HG03025 (cell line): Measurements from ENCODE around the gene IPO4.
"Not testable (repeated sequence)": the region's sequence is repeated elsewhere in the genome, so short reads cannot be mapped to it uniquely, and the experiment has no call there.

Source experiments
- ATAC-seq: cut with Tn5 transposase; IDR thresholded peaks from one replicate; pipeline ENCODE4 v1.9.1; 2021; ENCODE audit warnings: mild to moderate bottlenecking, moderate library complexity; ENCODE audit not compliant: unreplicated experiment, low FRiP score

The IPO4 gene, protein sequence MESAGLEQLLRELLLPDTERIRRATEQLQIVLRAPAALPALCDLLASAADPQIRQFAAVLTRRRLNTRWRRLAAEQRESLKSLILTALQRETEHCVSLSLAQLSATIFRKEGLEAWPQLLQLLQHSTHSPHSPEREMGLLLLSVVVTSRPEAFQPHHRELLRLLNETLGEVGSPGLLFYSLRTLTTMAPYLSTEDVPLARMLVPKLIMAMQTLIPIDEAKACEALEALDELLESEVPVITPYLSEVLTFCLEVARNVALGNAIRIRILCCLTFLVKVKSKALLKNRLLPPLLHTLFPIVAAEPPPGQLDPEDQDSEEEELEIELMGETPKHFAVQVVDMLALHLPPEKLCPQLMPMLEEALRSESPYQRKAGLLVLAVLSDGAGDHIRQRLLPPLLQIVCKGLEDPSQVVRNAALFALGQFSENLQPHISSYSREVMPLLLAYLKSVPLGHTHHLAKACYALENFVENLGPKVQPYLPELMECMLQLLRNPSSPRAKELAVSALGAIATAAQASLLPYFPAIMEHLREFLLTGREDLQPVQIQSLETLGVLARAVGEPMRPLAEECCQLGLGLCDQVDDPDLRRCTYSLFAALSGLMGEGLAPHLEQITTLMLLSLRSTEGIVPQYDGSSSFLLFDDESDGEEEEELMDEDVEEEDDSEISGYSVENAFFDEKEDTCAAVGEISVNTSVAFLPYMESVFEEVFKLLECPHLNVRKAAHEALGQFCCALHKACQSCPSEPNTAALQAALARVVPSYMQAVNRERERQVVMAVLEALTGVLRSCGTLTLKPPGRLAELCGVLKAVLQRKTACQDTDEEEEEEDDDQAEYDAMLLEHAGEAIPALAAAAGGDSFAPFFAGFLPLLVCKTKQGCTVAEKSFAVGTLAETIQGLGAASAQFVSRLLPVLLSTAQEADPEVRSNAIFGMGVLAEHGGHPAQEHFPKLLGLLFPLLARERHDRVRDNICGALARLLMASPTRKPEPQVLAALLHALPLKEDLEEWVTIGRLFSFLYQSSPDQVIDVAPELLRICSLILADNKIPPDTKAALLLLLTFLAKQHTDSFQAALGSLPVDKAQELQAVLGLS

DNA sequence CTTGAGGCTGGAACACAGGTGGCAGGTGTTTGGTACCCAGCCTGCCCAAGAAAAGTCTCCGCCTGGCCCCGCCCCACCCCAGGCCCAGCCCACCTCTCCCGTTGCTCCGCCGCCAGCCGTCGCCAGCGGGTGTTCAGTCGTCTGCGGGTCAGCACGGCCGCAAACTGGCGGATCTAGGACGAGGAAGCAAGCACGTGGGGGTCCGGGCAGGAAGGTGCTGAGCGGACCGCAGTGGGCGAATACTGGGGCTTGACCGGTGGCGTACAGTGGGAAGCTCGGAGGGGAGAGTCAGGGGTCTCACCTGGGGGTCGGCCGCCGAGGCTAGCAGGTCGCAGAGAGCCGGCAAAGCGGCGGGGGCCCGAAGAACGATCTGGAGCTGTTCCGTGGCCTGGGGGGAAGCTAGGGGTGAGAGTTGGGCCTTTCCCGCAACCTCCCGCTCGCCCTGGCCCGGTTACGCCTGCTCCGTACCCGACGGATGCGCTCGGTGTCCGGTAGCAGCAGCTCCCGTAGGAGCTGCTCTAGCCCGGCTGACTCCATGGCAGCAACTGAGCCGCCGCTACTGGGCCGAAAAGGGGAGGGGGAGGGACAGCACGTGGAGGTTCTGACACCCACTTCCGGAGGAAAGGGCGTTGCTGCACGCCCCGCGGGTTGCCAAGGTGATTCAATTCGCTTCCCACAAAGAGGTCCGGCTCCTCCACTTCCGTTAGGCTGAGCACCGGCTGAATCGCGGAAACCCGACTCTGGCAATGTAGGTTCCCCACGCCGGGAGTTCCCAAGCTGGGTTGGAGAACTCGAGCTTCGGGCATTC lies at the start of gene IPO4:
Gene IPO4, minus strand, starts transcription at position 566 of the 808 bp plus-strand sequence. Its CDS starts 29 bp downstream, at position 537.
- peak; percentile 82 for ATAC-seq

DNA sequence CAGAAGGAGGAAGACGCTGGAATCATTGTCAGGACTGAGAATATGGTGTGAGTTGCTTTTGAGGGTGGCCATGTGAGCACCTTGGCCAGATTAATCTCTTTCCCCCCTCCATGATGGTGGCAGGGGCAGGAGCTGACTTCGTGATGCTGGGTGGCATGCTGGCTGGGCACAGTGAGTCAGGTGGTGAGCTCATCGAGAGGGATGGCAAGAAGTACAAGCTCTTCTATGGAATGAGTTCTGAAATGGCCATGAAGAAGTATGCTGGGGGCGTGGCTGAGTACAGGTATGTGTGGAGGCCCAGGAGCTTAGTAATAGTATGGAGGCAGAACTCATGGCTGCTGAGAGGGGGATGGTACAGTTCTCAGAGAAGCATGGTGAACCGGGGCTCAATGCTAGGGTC lies 49.5 kb upstream of the IPO4 start:
- no peak for ATAC-seq

DNA sequence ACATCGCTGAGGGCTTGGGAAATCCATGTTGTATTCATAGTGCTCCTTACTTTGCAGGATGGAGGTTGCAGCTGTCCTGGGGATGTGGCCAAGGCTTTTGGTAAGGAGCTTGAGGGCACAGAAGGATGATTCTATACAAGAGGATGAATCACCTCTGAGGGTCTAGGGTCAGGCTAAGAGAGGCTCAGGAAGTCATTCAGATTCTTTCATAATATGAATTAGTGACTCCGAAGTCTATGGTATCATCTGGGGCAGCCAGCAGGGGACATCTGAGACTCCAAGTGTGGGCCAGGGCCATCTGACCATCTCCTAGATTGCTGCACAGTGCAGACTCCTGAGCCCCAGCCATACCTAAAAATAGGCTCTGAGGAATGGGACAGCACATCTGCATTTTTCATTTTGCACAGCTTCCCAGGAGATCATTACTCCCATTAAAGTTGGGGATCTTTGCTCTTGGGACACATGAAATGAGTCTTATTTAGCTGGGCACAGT lies 48.9 kb upstream of the IPO4 start:
- no peak for ATAC-seq

DNA sequence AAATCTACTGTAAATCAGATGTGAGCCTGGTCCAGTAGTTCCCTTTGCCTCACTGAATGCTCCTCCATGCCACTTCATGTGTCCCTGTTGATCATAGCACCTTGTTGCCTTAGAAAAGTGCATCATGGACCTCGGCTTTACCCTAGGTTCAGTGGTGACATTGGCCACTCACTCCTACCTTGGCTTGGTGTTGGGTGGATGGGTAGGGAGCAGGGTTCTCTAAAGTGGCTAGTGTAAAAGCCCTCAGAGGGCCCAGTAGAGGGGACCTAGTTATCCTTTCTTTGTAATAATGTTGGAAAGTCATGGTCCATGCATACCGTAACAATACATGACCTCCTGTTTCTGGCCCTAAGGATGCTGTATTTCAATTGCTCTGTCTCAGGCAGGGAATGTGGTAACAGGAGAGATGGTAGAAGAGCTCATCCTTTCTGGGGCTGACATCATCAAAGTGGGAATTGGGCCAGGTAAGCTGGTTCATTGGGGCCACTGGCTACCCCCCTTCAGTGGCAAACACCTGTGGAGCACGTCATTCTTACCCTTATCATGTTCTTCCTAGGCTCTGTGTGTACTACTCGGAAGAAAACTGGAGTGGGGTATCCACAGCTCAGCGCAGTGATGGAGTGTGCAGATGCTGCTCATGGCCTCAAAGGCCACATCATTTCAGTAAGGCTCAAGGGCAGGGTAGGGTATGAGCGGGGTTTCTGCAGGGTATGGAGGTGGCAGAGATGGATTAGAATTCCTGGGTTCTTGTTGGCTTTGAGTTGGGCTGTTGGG lies 48.3 kb upstream of the IPO4 start:
- no peak for ATAC-seq

DNA sequence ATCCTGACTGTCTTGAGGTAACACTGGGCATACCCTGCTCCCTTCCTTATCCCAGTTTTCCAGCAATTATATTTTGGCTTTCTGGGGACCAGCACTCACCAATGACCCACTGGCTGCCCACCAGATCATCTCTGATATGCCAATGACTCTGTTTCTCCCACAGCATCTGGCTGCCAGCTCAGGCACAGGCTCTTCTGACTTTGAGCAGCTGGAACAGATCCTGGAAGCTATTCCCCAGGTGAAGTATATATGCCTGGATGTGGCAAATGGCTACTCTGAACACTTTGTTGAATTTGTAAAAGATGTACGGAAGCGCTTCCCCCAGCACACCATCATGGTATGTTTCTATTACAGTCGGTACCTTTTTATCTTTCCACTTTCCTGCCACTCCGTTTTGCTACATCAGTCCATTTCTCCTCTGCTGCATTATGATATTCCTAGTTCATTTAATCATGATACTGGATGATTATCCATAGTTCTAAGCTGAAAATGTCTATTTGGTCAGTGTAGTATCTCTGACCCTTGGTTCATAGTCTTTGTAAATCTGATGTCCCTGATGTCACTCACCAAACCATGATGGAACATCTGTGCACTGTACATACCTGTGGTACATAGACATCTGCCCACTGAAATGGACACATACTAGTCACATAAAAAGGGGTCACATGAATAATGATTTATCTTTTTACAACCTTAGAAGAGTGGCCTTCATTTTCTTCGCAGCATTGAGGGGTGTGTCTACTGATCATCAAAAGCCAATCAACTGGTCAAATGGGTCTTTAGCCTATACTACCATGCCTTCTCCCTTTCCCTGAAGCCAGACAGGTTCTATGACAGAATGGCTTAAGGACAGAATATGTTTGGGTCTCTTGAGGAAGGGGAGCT lies 47.4 kb upstream of the IPO4 start:
- no peak for ATAC-seq

DNA sequence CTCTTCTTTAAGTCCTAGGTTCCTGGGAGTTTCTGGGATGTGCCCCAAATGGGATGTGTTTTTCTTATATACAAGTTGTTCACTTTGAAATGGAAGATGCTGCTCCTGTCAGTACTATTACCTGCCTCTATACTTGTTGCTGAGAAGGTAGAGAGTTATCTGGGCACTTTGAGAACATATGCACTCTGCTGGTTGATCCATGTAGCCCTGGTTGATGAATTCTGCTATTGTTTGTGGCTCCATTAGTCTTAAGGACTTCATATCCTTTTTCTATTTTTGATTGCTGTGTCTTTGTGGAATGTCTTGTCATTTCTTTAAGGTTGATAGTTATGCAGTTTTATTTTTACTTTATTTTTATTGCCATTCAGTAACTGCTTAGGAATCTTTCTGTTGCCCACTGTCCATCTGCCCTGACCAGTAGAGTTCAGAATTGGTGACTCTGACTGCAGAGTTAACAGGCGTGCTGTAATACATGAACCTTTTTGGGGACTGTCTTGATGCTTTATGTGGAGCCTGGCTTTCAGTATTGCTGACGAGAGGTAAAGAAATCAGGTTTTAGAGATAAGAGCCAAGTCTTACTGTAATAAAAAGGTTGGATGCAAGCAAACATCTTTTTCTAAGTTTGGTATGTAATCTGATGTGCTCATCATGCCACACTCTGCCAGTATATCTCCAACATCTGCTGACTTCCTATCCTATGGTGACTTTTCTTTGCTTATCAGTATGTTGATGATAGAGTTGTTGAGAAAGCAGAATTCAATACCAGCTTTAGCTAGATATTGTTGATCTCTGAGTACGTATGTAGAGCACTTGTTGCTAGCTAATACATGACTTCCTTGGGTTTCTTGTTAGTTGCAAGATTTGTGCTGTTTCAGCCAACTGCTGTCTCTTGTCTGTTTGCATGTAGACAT lies 45.7 kb upstream of the IPO4 start:
- no peak for ATAC-seq

DNA sequence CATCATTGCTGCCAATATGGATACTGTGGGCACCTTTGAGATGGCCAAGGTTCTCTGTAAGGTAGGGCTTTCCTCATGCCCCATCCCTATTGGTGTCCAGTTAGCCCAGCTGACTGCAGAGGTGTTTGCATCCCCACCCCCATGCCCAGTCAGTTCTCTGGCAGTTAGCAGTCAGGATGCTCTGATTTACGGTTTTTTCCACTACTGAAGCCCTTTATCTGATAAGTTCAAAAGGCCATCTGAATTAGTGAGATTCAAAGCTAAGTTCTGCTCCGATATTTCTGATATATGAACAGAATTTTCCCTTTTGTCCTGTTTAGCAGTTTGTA lies 44.9 kb upstream of the IPO4 start:
- ATAC-seq: no peak

DNA sequence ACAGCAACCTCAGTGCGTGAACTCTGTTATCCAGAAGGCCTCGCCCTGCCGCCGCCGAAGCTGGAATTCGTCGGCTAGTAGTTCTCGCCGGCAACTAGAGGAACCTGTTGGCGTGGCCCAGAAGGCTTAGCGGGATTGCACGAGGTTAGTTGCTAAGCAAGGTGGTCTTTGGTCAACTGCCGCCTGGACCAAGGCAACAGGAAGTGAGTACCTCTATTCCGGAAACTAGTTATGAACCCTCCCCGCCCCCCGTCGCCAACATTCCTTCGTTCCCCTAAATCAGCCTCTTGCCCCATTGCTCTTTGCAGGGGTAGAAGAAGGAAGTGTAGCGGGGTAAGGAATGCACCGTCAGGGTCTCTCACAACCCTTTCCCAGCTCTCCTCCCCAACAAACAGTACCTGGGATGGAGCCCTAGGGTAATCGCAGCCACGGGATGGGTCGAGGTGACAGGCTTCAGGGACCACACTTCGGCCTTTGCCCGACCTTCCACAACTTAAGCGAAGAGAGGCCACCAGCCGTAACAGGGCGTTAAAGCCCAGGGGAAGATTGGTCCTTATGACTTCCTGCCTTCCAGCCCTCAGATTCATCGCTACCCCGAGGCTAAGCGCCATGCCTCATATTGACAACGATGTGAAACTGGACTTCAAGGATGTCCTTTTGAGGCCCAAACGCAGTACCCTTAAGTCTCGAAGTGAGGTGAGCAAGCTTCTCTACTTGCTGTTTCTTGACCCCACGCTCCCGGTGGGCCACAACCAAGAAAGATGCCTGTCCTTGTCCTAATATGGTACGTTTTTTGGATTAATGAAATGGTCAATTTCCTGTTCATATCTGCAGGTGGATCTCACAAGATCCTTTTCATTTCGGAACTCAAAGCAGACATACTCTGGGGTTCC lies 44.3 kb upstream of the IPO4 start, which contains the start of gene GMPR2:
Gene GMPR2, plus strand, starts transcription at position 285 of the 893 bp plus-strand sequence. Its CDS starts 325 bp downstream, at position 610.
- peak; percentile 36 for ATAC-seq

DNA sequence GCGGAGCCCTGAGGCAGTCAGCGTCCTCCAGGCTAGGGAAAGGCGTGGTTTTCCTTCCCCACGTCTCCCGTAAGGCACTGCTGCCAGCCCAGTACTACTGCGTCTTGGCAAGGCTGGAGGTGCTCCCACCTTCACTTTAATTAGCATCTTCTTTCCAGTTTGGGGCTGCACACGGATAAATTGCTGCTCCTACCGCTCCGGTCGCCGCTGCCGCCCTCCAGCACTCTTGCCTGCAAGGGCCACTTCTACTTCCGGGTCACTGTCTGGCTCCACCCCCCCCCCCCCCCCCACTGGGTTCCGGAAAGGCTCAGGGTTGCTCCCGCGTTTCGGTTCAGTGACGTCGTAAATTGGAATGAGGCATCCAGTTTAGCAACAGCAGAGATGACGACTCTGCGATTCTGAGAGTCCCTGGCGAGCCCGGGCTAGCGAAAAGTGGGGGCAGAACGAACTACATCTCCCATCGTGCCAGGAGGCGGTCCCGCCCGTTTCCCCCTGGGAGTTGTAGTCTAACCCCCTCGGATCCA lies 43.6 kb upstream of the IPO4 start, which contains the start of gene NEDD8:
Gene NEDD8, minus strand, starts transcription at position 247 of the 524 bp plus-strand sequence. Its CDS starts 100 bp downstream, at position 147.
- ATAC-seq: peak; percentile 77

DNA sequence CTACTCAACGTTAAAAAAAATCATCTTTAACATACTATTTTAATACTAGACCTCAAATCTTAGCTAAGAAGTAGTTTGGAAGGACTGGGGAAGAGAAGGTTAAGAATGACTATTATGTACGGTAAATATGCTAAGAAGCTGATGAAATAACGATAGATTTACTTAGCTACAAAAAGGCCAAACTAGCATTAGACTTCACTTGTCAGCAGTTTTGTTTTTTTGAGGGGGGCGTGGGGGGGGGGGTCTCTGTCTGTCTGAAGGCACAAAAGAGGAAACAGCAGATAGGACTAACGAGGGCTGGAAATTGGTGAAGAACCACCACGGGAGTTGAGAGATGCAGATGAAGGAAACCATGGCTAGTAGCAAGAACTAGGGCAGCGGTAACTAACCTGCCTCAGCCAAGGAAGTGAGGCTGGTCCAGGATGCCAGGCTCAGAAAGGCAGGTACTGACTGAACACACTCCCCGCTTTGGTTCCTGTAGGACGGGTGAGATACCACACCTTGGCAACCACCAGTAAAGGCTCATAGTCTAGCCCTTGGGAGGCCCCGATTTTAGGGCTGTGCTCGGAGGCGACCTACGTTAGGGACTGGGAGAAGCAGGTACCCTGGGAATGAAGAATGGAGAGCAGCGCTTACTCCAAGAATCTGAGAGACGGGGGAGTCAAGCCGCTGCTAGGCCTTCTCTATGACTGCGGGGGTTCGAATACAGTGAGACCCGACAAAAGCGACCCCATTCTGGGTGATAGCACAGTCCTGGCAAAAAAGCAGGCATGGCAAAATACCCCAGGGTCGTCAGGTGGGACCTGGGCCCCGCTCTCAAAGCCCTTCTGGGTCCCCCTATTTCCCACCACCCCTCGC lies 42.9 kb upstream of the IPO4 start:
- peak; percentile 11 for ATAC-seq

DNA sequence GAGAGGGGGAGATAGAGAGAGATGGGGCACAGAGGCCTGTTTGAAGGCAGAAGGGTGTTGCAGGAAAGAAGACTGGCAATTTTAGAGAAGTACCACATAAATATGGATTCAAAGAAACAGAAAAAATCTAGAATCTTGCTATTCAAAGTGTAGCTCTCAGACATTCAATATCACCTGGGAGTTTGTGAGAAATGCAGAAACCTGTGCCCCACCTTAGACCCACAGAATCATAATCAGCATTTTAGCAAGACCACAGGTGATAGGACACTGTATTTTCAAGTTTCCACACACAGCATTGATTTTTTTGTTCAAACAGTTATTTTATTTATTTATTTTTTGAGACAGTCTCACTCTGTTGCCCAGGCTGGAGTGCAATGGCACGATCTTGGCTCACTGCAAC lies 40.3 kb upstream of the IPO4 start:
- no peak for ATAC-seq

DNA sequence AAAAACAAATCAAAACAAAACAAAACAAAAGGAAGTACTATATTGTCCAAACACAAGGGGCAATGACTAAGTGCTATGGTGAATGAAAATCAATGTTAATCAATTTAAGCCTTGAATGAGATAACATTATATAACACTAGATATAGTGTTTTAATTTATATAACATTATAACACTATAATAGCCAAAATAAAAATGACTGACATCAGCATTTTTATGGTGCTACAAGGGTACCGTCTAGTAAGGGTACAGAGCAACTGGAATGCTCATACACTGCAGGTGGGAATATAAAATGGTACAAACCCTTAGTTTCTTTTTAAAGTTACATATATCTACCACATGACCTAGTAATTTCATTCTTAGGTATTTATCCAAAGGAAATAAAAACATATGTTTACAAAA lies 37.9 kb upstream of the IPO4 start:
- ATAC-seq: no peak

DNA sequence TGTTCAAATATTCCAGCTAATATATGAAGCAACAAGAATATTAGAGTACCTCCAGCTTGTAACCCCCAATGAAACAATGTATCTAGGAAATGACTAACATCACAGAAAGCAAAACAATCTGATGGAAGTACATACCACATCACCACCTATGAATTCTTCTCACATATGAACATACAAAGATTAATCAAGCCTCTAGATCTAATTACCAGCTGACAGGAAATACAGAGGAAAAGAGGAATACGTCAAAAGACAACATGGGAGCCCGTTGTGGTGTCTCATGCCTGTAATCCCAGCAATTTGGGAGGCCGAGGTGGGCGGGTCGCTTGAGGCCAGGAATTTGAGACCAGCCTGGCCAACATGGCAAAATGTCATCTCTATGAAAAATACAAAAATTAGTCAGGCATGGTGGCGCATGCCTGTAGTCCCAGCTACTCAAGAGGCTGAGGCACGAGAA lies 36.0 kb upstream of the IPO4 start:
- no peak for ATAC-seq

DNA sequence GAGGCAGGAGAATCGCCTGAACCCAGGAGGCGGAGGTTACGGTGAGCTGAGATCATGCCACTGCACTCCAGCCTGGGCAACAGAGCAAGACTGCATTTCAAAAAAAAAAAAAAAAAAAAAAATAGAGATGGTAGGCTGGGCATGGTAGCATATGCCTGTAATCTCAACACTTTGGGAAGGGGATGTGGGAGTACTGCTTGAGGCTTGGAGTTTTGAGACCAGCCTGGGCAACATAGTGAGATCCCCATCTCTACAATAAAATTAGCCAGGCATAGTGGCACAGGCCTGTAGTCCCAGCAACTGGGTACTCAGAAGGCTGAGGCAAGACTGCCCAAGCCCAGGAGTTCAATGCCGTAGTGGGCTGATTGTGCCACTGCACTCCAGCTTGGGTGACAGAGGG lies 34.4 kb upstream of the IPO4 start:
- not testable (repeated sequence) for ATAC-seq

DNA sequence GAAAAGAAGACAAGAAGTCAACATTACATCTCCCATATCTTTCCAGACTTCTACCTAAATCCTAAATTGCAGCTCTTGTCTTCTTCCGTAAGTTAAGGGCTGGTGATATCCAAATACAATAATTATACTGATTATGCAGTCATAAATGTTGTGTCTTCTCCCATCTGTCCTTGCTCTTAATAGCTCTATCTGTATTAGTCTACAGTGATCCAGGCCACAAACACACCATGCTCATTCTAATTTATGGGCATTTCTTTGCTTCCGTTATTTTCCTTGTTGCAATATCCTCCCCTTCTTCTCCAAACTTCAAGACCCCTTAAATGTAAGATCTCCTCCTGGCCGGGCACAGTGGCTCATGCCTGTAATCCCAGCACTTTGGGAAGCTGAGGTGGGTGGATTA lies 30.9 kb upstream of the IPO4 start:
- no peak for ATAC-seq
